Right atrium auricular region (tissue), 2 donors: ENCODE data around the gene MRPS6. TPM values are rescaled to one million over a fixed set of nuclear protein-coding genes. Genes with fewer than 3 reads are reported as not detected.

Experiments
- DNase-seq: peaks from one replicate; pipeline ENCODE4 v3.0.0-alpha.2; 2019; ENCODE audit warnings: low spot score
- H3K27ac ChIP-seq, 2 donors: fragments of 200-600 bp; sonication (generic); 1 replicate in 1 of 2; 2 replicates in 1 of 2; pipeline ENCODE4 v1.5.1; 2016 to 2019
- H3K27me3 ChIP-seq, 2 donors: fragments of 200-600 bp; sonication (generic); one replicate each; pipeline versions ENCODE4 v1.5.1 to v1.6.0; 2017 to 2019
- H3K36me3 ChIP-seq: fragments of 200-600 bp; sonication (generic); one replicate; pipeline ENCODE4 v1.5.1; 2016
- H3K4me1 ChIP-seq, 2 donors: fragments of 200-600 bp; sonication (generic); one replicate each; pipeline versions ENCODE4 v1.5.1 to v1.6.0; 2017 to 2019
- H3K4me3 ChIP-seq, 2 donors: fragments of 200-600 bp; sonication (generic); 1 replicate in 1 of 2; 2 replicates in 1 of 2; pipeline ENCODE4 v1.5.1; 2017 to 2019; ENCODE audit warnings: mild to moderate bottlenecking in 1 of 2, moderate library complexity in 1 of 2
- H3K9me3 ChIP-seq, 2 donors: fragments of 200-600 bp; sonication (generic); one replicate each; pipeline ENCODE4 v1.5.1; 2019
- total RNA-seq, 2 donors: library from RNA; depleted of rRNA; stranded (reverse); fragments of >200 nt; gene quantifications; one replicate each; pipeline ENCODE4 v1.1.0, GENCODE V29; 2016
- TF ChIP-seq, protein P1 (sequence below), 2 donors: fragments of 200-600 bp; sonication (generic); IDR thresholded peaks; one replicate each; pipeline ENCODE4 v1.5.1; 2019; ENCODE audit warnings: antibody characterized with exemption in 2 of 2

Gene MRPS6
- total RNA-seq, 2 donors from 2014 or later, result 18.8 to 30.4 TPM

DNA sequence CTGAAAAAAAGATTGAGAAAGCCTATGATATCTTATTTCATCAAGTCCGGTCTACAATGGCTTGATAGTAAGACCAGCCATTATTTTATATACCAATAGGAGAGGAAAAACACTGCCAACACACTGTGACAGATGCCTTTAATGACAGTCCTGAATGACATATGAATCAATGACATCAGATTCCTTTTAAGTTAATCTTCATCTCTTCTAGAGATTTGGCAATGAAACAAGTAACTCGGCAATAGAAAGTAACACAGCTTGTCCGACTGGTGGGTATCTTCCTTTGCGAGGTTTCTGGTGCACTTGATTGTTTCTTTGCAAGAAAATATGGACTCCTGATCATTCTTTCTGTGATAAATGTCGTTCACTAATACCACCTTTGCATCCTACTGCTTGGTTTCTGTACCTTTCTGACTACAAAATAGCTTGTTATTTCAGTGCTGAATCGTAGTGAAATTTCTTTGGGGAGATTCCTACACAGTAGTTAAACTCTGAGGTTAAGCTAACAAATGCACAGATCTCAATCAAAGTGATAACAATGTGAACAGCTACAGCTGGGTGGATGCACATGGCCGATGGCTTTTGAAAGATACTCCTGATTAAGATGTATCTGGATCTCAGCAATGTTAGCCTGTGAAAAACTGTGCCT, 104.7 kb downstream of the MRPS6 start:
- Histone ChIP-seq H3K9me3 (peaks cover 0 to 4% of the 10 kb centered on the region in 2 donors), H3K27me3 (no peaks in the 10 kb centered on the region), H3K4me3 (no peak overlapping the region), H3K36me3 (no peaks in the 10 kb centered on the region), H3K27ac (no peak overlapping the region), H3K4me1 (no peaks in the 10 kb centered on the region)
- TF ChIP-seq, protein P1, sequence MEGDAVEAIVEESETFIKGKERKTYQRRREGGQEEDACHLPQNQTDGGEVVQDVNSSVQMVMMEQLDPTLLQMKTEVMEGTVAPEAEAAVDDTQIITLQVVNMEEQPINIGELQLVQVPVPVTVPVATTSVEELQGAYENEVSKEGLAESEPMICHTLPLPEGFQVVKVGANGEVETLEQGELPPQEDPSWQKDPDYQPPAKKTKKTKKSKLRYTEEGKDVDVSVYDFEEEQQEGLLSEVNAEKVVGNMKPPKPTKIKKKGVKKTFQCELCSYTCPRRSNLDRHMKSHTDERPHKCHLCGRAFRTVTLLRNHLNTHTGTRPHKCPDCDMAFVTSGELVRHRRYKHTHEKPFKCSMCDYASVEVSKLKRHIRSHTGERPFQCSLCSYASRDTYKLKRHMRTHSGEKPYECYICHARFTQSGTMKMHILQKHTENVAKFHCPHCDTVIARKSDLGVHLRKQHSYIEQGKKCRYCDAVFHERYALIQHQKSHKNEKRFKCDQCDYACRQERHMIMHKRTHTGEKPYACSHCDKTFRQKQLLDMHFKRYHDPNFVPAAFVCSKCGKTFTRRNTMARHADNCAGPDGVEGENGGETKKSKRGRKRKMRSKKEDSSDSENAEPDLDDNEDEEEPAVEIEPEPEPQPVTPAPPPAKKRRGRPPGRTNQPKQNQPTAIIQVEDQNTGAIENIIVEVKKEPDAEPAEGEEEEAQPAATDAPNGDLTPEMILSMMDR (IDR thresholded peaks at IDR 0.05), result no peak
- DNase-seq, result no peak

DNA sequence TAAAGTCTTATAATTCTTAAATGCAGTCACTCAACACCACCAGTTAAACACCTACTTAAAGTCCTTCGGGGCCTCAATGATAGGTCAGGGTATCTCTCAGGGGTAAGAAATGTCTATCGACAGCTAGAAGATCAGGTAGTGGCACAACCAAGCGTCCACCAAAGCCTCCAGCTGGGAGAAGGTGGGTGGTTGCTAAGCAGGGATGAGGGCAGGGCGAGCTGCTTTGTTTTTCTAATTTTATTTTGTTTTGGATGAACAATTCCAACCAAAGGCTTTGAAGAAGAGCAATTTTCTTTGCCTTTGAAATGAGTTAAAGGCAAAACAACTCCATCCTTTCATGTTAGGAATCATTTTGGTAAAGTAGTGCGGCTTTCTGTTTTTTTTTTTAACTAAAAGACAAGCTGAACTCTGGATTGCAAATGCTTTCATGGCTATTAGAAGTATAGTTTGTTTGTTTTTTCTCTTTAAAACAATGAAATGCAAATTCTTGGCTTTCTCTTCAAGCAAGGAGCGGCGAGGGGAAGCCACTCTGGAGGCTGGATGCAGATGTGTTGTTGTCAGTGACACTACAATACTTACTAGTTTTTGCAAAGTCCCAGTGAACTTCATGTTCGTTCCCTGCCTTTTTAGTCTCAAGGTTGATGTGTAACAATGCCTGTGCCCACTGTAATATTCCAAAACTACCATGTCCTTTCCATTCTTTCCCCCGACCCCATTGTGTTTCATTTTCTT, 106.0 kb downstream of the MRPS6 start:
- no peak for DNase-seq
- Histone ChIP-seq H3K4me1 (no peaks in the 10 kb centered on the region), H3K27me3 (no peaks in the 10 kb centered on the region), H3K27ac (no peak overlapping the region), H3K36me3 (no peaks in the 10 kb centered on the region), H3K9me3 (no peaks in the 10 kb centered on the region), H3K4me3 (no peak overlapping the region)
- TF ChIP-seq, protein P1 (IDR thresholded peaks at IDR 0.05), result no peak

DNA sequence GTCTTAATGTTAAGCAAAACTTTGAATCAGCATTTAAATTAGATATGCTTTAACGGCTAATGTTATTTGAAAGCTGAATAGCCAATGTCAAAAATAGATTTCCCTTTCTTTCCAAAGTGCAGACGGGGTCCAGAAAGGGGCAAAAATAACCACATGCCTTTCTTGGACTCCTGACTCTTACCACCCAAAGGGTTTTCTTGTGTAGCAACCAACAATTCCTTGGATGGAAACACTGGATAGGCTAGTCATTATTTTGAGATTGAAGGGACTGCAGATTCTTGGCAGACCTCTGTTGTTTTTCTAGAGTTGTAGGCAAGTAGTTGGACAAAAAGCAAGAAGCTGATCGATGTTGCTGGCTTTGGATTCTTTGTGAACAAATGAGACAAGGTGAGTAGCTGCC, 107.0 kb downstream of the MRPS6 start:
- DNase-seq, result no peak
- Histone ChIP-seq H3K4me1 (no peaks in the 10 kb centered on the region), H3K27ac (peak overlapping the region; percentile 14 to 60), H3K4me3 (peak overlapping the region in 1 of 2 donors; percentile 3), H3K36me3 (no peaks in the 10 kb centered on the region), H3K9me3 (no peaks in the 10 kb centered on the region), H3K27me3 (no peaks in the 10 kb centered on the region)
- TF ChIP-seq, protein P1 (IDR thresholded peaks at IDR 0.05), result no peak

DNA sequence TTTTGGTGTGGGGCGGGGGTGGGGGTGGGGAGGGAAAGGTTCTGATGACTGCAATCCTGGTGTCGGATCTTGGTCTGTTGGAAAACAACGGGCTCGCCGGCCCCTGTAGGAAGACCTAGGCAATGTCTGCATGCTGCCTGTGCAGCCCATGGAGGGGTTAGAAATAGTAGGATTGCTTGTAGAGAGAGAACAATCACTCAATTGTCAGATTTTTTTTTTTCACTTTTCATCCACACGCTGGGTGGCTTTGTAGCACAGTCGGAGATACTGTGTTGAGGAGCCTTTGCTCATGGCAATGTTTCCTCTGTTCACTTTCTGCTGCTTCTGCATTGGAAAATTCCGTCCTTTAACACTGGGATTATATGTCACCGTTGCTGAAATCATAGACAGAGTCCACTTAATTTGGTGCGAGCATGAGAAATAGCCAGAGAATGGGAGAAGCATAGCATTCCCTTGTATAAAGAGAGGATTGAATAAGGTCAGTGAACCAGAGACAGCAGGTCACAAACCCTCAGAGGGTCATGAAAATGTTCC, 107.5 kb downstream of the MRPS6 start:
- Histone ChIP-seq H3K27me3 (no peaks in the 10 kb centered on the region), H3K4me1 (no peaks in the 10 kb centered on the region), H3K9me3 (no peaks in the 10 kb centered on the region), H3K36me3 (no peaks in the 10 kb centered on the region), H3K27ac (peak overlapping the region; percentile 14 to 60), H3K4me3 (peak overlapping the region in 1 of 2 donors; percentile 3)
- TF ChIP-seq, protein P1 (IDR thresholded peaks at IDR 0.05), result no peak
- no peak for DNase-seq

DNA sequence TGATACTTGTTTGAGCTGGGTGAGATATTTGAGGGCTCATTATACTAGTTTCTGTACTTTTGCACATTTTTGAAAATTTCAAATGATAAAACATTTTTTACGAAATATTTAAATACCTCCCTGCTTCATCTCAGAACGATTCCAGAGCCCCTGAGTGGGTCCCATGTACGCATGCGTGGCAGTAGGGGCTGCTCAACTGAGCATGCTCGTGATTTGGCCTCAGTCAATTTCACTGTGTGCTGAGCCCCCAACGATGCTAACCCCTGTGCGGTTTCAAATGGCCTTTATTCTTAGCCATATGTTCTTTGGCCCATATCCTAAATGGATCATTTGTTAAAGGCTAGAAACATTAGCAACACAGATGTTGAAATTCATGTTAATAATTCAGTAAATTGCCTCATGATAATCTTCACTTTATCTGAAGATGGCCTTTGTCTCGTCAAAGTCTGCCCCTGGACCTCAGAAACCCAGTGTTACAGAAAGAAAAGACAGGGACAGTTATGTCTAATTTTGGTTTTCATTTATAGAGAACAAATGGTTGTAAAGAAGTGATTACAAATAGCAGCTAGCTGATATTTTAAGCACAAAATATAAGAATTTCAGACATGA, 108.2 kb downstream of the MRPS6 start:
- Histone ChIP-seq H3K4me1 (no peaks in the 10 kb centered on the region), H3K9me3 (no peaks in the 10 kb centered on the region), H3K27me3 (no peaks in the 10 kb centered on the region), H3K4me3 (no peak overlapping the region), H3K36me3 (no peaks in the 10 kb centered on the region), H3K27ac (peak overlapping the region in 1 of 2 donors; percentile 60)
- no peak for DNase-seq
- TF ChIP-seq, protein P1 (IDR thresholded peaks at IDR 0.05), result no peak
